ENCODE measurements around the gene BCL2L15.

The BCL2L15 gene

GRCh38 chr1:113887402-113888175, at the start of gene BCL2L15:
Gene BCL2L15 (minus strand): TSS chr1:113887581. CDS start chr1:113887375, 206 bp downstream.
- no peak for DNase-seq

- no peak for DNase-seq
Observed at GRCh38 chr1:113937146-113937545, 49.8 kb upstream of the BCL2L15 start.

DNA sequence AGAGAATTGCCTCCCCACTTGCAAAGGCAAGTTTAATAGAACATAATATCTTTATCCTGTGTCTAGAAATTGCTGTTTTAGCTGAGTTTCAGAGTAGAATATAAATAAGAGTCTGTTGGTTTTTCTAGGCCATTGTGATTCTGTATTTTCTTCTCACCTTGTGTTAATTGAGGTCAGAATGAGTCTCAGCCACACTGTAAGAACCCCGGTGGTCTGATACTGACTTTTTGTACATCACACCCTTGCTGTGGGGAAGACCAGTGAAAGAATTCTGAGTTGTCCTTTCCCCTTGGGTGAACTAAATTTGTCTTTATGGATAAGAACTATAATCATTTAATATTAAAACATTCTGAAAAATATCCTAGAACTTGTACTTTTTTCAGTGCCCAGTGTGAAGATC, 48.6 kb upstream of the BCL2L15 start:
- no peak for DNase-seq

GRCh38 chr1:113935176-113935575, 47.8 kb upstream of the BCL2L15 start:
- DNase-seq, result no peak

DNA sequence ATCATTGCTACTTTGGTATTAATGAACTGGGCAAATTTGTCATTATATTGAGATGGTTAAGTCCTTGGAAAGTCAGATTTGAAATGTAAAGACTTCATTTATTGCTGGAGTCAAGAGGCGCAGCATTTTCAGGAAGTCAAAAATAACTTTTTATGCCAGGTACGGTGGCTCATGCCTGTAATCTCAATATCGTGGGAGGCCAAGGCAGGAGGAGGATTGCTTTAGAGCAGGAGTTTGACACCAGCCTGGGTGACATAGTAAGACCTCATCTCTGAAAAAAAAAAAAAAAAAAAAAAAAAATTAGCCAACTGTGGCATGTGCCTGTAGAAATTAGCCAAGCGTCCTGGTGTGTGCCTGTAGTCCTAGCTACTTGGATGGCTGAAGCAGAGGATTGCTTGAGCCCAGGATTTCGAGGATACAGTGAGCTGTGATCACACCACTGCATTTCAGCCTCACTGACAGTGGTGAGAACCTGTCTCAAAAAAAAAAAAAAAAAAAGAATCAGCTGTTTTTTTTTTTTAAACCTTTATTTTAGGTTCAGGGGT, 47.2 kb upstream of the BCL2L15 start:
- no peak for DNase-seq

GRCh38 chr1:113934006-113934405, 46.6 kb upstream of the BCL2L15 start:
- no peak for DNase-seq

DNA sequence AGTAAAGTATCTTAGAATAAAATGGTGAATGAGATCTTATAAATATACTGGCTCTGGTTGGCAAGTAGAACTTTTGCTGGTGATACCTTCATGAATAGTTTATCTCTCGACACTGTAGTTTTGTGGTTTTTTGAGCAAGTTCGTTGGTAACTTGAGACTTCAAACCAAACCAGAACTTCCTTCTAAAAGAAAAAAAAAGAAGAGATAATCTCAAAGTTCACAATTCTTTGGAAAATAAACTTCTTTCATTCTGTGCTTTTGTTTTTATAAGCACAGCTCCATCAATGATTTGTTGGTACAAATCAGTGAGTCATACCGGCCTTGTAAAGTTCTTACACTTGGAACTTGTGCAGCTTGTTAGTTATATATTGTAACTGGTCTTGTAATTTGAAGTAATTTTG, 44.1 kb upstream of the BCL2L15 start:
- DNase-seq, result no peak

DNA sequence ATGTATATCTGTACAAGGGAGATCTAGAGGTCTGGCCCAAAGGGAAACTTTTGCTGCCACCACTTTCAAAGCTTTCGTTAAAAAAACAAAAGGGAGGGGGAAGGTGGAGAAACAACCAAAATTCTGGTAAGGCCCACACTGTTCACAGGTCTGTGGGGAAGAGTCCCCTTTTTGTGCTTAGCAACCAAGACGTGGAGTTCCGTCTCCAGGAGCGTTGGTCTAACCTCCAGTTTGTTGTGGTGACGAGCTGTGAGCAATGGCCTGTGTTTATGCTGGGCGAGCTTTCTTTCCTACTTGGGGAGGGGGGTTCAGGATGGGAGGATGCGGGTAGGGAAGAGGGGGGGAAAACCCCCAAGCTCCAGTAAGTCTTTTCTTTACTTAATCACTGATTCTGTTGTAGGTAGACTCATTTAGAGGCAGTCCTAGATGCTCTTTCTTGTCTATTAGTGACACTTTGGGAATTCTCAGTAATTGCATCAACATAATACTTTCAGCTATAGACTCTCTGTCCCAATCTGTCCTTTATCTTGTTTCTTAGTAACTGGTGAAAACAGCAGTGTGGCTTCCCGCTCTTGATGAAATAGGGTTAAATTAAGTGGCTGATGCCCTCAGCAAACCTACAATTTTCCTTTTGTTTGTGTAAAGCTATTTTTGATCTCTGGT, 43.2 kb upstream of the BCL2L15 start:
- DNase-seq, result peak in 2 of 58 donors; percentile 7 to 24

DNA sequence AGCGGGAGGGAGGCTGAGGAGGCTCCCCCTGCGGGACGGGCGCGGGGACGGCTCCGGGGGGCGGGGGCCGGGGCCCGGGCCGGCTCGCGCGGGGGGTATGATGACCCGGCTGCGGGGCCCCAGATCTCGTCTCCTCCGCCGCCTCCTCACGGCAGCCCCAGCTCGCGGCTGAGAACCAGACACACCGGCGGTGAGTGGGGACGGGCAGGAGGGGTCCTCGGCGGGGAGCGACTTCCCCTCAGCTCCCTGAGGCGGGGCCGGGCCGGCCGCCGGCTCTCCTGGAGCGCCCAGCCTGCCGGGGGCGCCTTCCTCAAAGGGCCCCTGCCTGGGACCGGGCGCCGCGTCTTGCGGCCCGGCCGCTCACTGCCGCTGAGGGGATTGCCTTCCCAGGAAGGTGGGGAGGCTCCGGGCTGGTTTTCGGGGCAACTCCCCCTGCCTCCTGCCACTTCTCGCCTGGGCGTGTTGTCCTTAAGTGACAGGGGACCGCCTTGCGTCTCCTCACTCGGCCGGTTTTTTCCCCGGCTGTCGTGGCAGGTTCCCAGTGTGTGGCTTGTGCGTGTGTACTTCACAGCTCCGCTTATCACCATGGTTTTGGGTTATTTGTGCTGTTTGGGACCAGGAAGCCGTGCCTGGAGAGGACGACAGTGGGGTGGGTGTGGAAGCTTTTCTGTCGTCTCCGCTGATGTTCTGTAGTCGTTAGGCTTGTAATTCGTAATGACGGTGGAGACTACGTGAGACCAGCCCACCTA, 42.5 kb upstream of the BCL2L15 start:
- DNase-seq, result peak in 34 of 58 donors; percentile 9 to 78 (median 56)

DNA sequence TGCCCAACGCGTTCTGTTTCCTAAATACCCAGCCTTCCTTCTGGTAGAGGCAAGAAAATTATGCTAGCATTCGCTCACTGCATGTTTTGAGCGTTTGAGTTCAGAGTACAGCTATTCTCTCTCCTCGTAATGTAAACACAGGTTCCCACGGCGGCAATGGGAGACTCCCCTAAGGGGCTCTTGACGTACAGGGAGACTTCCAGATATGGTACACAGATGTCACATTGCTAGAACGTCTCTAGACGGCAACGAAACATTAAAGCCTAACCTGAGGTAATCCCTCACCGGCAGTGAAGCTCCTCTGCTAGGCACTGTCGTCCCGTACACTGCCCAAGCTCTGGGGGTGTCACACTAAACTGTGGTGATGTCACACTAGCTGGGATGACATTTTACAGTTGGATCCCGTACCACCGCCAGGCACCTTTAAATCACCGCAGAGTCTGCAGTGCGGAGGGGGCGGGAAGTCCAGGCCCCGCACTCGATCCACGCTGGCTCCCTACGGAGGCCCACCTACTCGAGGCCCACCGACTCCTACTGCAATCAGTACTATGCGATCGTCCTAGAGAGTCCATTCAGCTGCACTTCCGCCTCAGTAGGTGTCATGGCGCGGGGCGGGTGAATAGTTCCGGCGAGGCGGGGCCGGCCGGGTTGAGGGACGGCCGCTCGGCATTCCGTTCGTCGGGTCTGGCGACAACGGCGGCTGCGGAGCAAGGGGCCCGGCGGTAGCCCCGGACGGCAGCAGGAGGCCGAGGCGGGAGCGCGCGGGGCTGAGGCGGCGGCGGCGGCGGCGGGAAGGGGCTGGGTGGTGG, 41.8 kb upstream of the BCL2L15 start, which contains the start of gene HIPK1:
HIPK1 (plus strand) TSS at position 384 of the 809 bp plus-strand sequence.
- DNase-seq, result peak; percentile 33 to 94 (median 89)

DNA sequence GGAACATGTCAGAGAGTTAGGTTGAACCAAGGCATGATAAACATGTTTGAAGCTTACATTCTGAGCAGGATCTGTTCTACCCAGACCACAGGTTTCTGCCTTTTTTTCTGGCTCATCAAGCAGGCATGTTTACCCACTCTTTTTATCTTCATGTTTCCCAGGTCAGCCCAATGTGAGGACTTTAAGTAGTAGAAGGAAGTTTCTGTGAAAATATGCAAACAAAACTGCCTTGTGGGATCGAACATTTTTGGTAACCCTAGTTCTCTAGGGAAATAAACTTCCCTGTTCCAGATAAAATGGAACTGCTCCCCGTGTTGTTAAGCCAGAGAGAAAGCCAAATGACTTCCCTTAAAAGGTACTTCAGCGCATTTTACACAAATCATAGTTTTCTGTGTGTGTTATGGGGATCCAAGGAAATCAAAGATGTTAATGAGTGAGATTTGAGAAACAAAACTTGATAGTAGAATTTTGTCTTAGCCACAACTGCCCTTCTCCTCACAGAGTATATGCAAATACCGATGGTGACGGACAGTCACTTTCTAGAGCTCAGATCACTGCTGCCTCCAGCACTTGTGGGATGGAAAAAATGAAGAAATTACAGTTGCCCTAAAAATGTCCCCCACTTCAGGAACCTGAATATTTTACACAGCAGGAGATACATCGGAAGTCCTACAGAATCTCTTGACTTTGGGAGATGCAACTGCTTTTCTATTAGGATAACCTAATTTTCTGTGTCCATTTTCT, 41.0 kb upstream of the BCL2L15 start:
- DNase-seq, result peak in 2 of 58 donors; percentile 27 to 63

- no peak for DNase-seq
Observed at GRCh38 chr1:113924473-113924872, 37.1 kb upstream of the BCL2L15 start.

DNA sequence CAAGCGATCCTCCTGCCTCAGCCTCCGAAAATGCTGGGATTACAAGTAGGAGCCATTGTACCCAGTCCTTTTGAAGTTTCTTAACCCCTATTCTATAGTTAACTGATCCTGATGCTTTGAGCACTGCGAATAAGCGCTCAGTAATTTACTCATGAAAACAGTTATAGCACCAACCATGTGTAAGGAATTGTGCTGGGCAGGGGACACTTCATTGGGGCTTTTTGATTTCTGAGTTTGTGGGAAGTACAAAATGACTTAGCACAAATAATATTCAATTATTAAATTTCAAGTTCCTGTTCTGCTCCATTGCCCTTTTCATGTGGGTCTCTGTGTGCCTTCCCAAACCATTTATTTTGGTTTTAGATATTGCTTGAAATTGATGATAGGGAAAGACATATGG, 35.6 kb upstream of the BCL2L15 start:
- DNase-seq, result no peak

DNA sequence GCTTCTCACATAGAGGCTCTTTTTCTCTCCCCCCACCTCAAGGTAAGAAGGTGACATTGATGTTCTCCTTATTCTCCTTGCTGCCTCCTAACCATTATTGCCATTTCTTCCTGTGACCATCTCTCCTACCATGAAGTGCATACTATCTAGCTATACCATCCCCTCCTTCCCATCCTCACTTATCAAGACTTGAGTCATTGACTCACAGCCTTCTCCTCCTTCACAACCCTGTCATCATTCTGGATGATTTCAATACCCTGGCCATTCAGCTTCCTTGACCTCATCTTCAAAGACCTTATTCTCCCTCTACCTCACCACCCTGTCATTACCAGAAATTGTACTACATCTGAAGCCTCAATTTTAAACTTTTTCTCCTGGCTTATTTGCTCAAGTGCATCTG, 30.9 kb upstream of the BCL2L15 start:
- DNase-seq, result no peak

DNA sequence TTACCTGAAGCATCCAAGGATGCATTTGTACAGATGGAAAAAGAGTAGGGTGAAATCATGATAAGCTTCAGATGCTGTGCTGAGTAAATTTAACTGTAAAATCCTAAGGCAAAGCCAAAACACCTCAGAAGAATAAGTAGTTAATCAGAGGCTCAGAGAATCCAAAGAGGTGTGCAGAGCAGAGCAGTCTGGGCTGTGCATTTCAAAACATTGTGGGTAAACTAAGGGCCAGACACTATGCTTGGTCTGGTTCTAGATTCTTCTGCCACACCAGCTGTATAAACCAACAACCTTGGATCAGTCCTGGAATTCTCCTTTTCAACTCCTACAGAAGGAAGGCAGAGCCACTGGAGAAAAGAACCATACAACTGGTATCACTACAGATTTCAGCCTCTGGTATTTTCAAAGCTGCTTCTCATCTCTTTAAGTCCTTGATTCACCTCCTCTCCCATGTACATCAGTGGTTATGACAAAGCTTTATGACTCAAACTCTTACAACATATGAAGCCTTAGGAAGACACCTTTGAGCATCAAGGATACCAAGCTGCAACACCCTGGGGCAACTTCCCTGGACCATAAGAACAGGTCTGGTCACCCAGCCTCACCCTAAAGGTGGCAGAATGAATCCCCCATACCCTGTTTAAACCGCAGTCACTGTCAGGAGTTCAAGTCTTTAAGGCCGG, 30.2 kb upstream of the BCL2L15 start:
- no peak for DNase-seq

DNA sequence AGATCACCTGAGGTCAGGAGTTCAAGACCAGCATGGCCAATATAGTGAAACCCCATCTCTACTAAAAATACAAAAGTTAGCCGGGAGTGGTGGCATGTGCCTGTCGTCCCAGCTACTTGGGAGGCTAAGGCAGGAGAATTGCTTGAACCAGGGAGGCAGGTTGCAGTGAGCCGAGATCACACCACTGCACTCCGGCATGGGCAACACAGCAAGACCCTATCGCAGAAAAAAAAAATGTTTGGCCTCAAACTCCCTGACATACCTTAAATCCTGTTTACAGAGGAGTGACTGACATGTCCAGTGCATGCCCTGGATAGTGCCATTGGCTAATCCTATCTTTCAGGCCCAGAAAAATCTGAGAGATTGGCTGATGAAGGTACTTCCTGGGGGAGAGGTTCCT, 29.6 kb upstream of the BCL2L15 start:
- no peak for DNase-seq

GRCh38 chr1:113913887-113914664, 26.7 kb upstream of the BCL2L15 start:
- DNase-seq, result no peak

GRCh38 chr1:113913312-113913668, 25.9 kb upstream of the BCL2L15 start:
- DNase-seq, result no peak

Measured in anterior cingulate cortex (tissue), 58 donors.